K562 (cell line): Measurements from ENCODE around the gene SMIM29. TPM values are rescaled to one million over a fixed set of nuclear protein-coding genes. Genes with fewer than 3 reads are reported as not detected.

Experiments
- CBFA2T3 ChIP-seq: fragments of 450-650 bp; IDR thresholded peaks from 2 replicates; pipeline ENCODE4 v1.6.1; 2017
- HDGF ChIP-seq: fragments of 450-650 bp; IDR thresholded peaks from 2 replicates; pipeline ENCODE4 v1.6.1; 2016
- KAT7 ChIP-seq: sonication (generic); formaldehyde crosslinking; IDR thresholded peaks from 2 replicates; pipeline ENCODE4 v1.8.0; 2022; ENCODE audit warnings: missing genetic modification reagents, mild to moderate bottlenecking, borderline replicate concordance
- MAFK ChIP-seq: IDR thresholded peaks from 2 replicates; pipeline ENCODE4 v1.6.1; 2011; ENCODE audit warnings: low read length, improper control_type of control experiment
- NONO ChIP-seq, 2 experiments: fragments of 200-400 bp in 1 of 2; fragments of 450-650 bp in 1 of 2; formaldehyde crosslinking in 1 of 2; IDR thresholded peaks; 2 replicates each; pipeline ENCODE4 v1.6.1; 2017; ENCODE audit warnings: low read depth in 2 of 2, mild to moderate bottlenecking in 2 of 2, moderate library complexity in 2 of 2, low read length in 1 of 2
- NR4A1 ChIP-seq, 2 experiments: fragments of 250-450 bp in 1 of 2; fragments of 450-650 bp in 1 of 2; sonication (Bioruptor Pico) in 1 of 2; IDR thresholded peaks; 2 replicates each; pipeline versions ENCODE4 v1.4.0 to v1.6.1; 2016 to 2020; ENCODE audit warnings: mild to moderate bottlenecking in 2 of 2, missing compliant biosample characterization in 1 of 2, missing genetic modification characterization in 1 of 2, moderate library complexity in 1 of 2
- PYGO2 ChIP-seq: fragments of 450-650 bp; IDR thresholded peaks from 2 replicates; pipeline ENCODE4 v1.6.1; 2016; ENCODE audit warnings: mild to moderate bottlenecking, missing genetic modification characterization, moderate library complexity, missing compliant biosample characterization
- SNRNP70 ChIP-seq: fragments of 200-400 bp; formaldehyde crosslinking; optimal IDR thresholded peaks from 2 replicates; pipeline ENCODE3; 2017; ENCODE audit warnings: low read depth, low read length
- polyA plus RNA-seq, 8 experiments: library from polyadenylated mRNA; depleted of rRNA in 4 of 8; stranded (reverse) in 5 of 8; unstranded in 3 of 8; fragments of >200 nt; fragmentation: Nextera tagmentation in 2 of 8; fragmentation: Illumina TruSeq in 1 of 8; extraction: Ambion mirVana in 2 of 8; extraction: Trizol in 1 of 8; gene quantifications; 2 replicates each; pipeline versions ENCODE4 v1.2.1 to v1.2.3, GENCODE V29; 2011 to 2014; ENCODE audit warnings: inconsistent platforms in 1 of 8, missing spikeins in 1 of 8
- total RNA-seq, 7 experiments: library from RNA; depleted of rRNA in 6 of 7; stranded (reverse); fragments of >200 nt in 6 of 7; fragmentation: Illumina TruSeq in 2 of 7; extraction: Trizol in 2 of 7; gene quantifications; 2 replicates each; pipeline versions ENCODE4 v1.2.1 to v1.2.3, GENCODE V29; 2011 to 2021; ENCODE audit warnings: low replicate concordance in 1 of 7
- TF ChIP-seq, protein P1 (sequence below): fragments of 450-650 bp; IDR thresholded peaks from 2 replicates; pipeline ENCODE4 v1.6.1; 2016; ENCODE audit warnings: mild to moderate bottlenecking, moderate library complexity
- TF ChIP-seq, protein P2 (sequence below), 2 experiments: fragments of 250-450 bp in 1 of 2; fragments of 450-650 bp in 1 of 2; sonication (Bioruptor Pico) in 1 of 2; IDR thresholded peaks; 2 replicates each; pipeline versions ENCODE4 v1.6.1 to v1.8.0; 2016 to 2021; ENCODE audit warnings: mild to moderate bottlenecking in 2 of 2, moderate library complexity in 2 of 2, missing compliant biosample characterization in 1 of 2, missing genetic modification characterization in 1 of 2
- TF ChIP-seq, protein P3 (sequence below), 2 experiments: IDR thresholded peaks in 1 of 2; conservative IDR thresholded peaks in 1 of 2; 2 replicates each; pipeline ENCODE4 v1.6.1; 2016; ENCODE audit warnings: low read depth in 2 of 2, mild to moderate bottlenecking in 1 of 2, missing compliant biosample characterization in 1 of 2, missing genetic modification characterization in 1 of 2, moderate library complexity in 1 of 2

The SMIM29 gene
- total and polyA plus RNA-seq, 9 of the 15 experiments (the other 6 are each of a cell fraction or from before 2014, with no cell fraction given), result 6.5 to 36.7 (median 20.9) TPM

DNA sequence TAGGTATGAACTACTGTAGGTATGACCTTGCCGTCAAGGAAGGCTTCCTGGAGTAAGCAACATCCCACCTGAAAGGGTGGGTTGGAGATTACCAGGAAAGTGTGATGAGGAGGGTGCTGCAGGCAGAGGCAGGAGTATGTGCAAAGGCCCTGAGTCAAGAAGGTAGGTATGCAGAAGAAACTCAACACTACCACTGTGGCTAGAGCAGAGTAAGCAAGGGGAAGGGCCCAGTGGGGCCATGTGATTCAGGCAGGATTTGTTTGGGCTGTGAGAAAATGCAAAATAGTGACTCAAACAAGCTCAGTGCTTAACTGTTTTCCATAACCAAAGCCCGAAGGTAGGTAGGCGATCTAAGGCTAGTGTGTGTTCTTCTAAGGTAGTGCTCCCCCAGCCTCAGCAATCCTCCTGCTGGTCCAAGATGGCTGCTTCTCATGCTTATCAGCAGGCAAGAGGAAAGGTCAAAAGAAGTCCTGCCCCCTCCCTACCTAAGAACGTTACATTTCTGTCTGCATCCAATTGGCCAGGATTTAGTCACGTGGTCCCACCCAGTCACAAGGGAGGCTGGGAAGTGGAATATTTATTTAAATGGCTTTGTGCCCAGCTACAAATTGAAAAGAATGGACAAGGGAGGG lies 48.4 kb downstream of the SMIM29 start (continued):
- TF ChIP-seq, protein P1, sequence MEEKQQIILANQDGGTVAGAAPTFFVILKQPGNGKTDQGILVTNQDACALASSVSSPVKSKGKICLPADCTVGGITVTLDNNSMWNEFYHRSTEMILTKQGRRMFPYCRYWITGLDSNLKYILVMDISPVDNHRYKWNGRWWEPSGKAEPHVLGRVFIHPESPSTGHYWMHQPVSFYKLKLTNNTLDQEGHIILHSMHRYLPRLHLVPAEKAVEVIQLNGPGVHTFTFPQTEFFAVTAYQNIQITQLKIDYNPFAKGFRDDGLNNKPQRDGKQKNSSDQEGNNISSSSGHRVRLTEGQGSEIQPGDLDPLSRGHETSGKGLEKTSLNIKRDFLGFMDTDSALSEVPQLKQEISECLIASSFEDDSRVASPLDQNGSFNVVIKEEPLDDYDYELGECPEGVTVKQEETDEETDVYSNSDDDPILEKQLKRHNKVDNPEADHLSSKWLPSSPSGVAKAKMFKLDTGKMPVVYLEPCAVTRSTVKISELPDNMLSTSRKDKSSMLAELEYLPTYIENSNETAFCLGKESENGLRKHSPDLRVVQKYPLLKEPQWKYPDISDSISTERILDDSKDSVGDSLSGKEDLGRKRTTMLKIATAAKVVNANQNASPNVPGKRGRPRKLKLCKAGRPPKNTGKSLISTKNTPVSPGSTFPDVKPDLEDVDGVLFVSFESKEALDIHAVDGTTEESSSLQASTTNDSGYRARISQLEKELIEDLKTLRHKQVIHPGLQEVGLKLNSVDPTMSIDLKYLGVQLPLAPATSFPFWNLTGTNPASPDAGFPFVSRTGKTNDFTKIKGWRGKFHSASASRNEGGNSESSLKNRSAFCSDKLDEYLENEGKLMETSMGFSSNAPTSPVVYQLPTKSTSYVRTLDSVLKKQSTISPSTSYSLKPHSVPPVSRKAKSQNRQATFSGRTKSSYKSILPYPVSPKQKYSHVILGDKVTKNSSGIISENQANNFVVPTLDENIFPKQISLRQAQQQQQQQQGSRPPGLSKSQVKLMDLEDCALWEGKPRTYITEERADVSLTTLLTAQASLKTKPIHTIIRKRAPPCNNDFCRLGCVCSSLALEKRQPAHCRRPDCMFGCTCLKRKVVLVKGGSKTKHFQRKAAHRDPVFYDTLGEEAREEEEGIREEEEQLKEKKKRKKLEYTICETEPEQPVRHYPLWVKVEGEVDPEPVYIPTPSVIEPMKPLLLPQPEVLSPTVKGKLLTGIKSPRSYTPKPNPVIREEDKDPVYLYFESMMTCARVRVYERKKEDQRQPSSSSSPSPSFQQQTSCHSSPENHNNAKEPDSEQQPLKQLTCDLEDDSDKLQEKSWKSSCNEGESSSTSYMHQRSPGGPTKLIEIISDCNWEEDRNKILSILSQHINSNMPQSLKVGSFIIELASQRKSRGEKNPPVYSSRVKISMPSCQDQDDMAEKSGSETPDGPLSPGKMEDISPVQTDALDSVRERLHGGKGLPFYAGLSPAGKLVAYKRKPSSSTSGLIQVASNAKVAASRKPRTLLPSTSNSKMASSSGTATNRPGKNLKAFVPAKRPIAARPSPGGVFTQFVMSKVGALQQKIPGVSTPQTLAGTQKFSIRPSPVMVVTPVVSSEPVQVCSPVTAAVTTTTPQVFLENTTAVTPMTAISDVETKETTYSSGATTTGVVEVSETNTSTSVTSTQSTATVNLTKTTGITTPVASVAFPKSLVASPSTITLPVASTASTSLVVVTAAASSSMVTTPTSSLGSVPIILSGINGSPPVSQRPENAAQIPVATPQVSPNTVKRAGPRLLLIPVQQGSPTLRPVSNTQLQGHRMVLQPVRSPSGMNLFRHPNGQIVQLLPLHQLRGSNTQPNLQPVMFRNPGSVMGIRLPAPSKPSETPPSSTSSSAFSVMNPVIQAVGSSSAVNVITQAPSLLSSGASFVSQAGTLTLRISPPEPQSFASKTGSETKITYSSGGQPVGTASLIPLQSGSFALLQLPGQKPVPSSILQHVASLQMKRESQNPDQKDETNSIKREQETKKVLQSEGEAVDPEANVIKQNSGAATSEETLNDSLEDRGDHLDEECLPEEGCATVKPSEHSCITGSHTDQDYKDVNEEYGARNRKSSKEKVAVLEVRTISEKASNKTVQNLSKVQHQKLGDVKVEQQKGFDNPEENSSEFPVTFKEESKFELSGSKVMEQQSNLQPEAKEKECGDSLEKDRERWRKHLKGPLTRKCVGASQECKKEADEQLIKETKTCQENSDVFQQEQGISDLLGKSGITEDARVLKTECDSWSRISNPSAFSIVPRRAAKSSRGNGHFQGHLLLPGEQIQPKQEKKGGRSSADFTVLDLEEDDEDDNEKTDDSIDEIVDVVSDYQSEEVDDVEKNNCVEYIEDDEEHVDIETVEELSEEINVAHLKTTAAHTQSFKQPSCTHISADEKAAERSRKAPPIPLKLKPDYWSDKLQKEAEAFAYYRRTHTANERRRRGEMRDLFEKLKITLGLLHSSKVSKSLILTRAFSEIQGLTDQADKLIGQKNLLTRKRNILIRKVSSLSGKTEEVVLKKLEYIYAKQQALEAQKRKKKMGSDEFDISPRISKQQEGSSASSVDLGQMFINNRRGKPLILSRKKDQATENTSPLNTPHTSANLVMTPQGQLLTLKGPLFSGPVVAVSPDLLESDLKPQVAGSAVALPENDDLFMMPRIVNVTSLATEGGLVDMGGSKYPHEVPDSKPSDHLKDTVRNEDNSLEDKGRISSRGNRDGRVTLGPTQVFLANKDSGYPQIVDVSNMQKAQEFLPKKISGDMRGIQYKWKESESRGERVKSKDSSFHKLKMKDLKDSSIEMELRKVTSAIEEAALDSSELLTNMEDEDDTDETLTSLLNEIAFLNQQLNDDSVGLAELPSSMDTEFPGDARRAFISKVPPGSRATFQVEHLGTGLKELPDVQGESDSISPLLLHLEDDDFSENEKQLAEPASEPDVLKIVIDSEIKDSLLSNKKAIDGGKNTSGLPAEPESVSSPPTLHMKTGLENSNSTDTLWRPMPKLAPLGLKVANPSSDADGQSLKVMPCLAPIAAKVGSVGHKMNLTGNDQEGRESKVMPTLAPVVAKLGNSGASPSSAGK, result 0 out of 2 replicates have a peak, but pooled peaks have one; percentile 39
- TF ChIP-seq KAT7 (CRISPR knock-in tag) (no peak), HDGF (0 out of 2 replicates have a peak, but pooled peaks have one; percentile 49), NR4A1 (CRISPR knock-in tag; IDR thresholded peaks at IDR 0.05) (no peak), NR4A1 (tag; IDR thresholded peaks at IDR 0.05) (0 out of 2 replicates have a peak, but pooled peaks have one; percentile 50), MAFK (no peak), CBFA2T3 (peak; percentile 17; the same call in 1 of the 2 replicates), PYGO2 (tag) (peak; percentile 65; the same call in 1 of the 2 replicates), SNRNP70 (no peak), NONO (IDR thresholded peaks at IDR 0.05; ENCODE audit: low read depth in 2 of 2, low read length in 1 of 2) (no peak)
- TF ChIP-seq, protein P2, sequence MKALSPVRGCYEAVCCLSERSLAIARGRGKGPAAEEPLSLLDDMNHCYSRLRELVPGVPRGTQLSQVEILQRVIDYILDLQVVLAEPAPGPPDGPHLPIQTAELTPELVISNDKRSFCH (CRISPR knock-in tag; IDR thresholded peaks at IDR 0.05), result no peak
- TF ChIP-seq, protein P2 (tag; IDR thresholded peaks at IDR 0.05), result peak; percentile 93
- TF ChIP-seq, protein P3, sequence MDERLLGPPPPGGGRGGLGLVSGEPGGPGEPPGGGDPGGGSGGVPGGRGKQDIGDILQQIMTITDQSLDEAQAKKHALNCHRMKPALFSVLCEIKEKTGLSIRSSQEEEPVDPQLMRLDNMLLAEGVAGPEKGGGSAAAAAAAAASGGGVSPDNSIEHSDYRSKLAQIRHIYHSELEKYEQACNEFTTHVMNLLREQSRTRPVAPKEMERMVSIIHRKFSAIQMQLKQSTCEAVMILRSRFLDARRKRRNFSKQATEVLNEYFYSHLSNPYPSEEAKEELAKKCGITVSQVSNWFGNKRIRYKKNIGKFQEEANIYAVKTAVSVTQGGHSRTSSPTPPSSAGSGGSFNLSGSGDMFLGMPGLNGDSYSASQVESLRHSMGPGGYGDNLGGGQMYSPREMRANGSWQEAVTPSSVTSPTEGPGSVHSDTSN (CRISPR knock-in tag; IDR thresholded peaks at IDR 0.05; ENCODE audit: low read depth), result no peak
- TF ChIP-seq, protein P3 (tag; conservative IDR thresholded peaks at IDR 0.05; ENCODE audit: low read depth), result no peak
